C4-2B (cell line): ENCODE measurements around the gene SGSM1.

ENCODE experiments used
- ZFX ChIP-seq: fragments of 450-650 bp; IDR thresholded peaks from 2 replicates; pipeline ENCODE4 v1.6.1; 2017
- TF ChIP-seq, protein P1 (sequence below): fragments of 450-650 bp; conservative IDR thresholded peaks from 2 replicates; pipeline ENCODE4 v1.5.1; 2017; ENCODE audit warnings: mild to moderate bottlenecking

DNA sequence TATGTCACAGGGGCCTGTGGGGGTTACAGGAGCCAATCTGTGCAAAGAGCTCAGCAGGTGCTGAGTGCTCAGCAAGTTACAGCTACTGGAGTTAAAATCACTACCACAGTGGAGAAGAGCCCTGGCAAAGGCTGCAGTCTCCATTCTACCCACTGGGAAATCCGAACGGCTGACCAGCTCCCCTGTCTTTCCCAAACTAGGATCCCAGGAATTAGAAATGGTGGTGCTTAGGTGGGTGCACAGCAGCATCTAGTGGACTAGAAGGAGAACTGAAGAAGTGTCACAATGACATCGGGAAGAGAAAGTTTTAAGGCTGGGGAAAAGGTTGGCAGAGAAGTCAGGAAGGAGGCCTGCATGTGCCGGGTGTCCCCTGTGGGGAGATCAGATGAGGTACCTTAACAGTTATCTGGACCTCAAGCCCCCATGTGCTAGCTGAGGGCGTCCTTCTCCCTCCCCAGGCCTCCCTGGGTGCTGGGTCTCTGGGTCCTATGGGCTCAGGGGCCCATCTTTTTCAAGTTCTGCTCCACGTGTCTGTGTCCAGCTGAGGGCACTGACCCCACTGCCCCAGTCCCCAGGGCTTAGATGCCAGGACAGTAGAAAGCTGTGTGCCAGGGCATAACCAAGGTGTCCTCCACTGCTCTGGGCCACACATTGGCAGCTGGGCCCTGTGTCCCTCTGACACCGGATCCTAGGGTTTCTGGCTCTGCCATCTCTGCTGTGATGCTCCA lies 33.4 kb upstream of the SGSM1 start:
- TF ChIP-seq, protein P1, sequence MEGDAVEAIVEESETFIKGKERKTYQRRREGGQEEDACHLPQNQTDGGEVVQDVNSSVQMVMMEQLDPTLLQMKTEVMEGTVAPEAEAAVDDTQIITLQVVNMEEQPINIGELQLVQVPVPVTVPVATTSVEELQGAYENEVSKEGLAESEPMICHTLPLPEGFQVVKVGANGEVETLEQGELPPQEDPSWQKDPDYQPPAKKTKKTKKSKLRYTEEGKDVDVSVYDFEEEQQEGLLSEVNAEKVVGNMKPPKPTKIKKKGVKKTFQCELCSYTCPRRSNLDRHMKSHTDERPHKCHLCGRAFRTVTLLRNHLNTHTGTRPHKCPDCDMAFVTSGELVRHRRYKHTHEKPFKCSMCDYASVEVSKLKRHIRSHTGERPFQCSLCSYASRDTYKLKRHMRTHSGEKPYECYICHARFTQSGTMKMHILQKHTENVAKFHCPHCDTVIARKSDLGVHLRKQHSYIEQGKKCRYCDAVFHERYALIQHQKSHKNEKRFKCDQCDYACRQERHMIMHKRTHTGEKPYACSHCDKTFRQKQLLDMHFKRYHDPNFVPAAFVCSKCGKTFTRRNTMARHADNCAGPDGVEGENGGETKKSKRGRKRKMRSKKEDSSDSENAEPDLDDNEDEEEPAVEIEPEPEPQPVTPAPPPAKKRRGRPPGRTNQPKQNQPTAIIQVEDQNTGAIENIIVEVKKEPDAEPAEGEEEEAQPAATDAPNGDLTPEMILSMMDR: peak; percentile 85
- no peak for TF ChIP-seq ZFX
